Breast epithelium (tissue), 3 donors: ENCODE measurements around the gene TYSND1.
"Not testable (repeated sequence)": the region's sequence is repeated elsewhere in the genome, so short reads cannot be mapped to it uniquely, and the experiment has no call there.

Source experiments
- CTCF ChIP-seq, 3 donors: fragments of 450-650 bp; IDR thresholded peaks; one replicate each; pipeline ENCODE4 v1.5.1; 2016 to 2017; ENCODE audit warnings: antibody characterized with exemption in 3 of 3, mild to moderate bottlenecking in 3 of 3, moderate library complexity in 3 of 3
- POLR2A ChIP-seq: fragments of 450-650 bp; IDR thresholded peaks from one replicate; pipeline ENCODE4 v1.6.1; 2016; ENCODE audit warnings: antibody characterized with exemption, mild to moderate bottlenecking, moderate library complexity
- POLR2AphosphoS5 ChIP-seq, 3 donors: sonication (generic); formaldehyde crosslinking; IDR thresholded peaks; one replicate each; pipeline ENCODE4 v1.6.1; 2017; ENCODE audit warnings: antibody characterized with exemption in 3 of 3

DNA sequence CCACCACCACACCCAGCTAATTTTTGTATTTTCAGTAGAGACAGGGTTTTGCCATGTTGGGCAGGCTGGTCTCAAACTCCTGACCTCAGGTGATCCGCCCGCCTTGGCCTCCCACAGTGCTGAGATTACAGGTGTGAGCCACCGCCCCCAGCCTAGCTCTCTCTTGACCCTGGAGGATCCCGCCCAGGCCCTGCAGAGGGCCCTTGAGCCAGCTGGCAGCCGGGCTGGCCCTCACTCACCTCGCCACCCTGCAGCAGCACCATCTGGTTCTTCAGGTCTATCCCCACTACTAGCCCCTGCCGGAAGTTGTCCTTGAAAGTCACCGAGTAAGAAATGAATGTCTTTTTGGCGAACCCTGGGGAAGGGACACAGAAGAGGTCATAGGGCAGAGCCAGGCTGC, 23.3 kb downstream of the TYSND1 start:
- TF ChIP-seq CTCF (IDR thresholded peaks at IDR 0.05); POLR2AphosphoS5 (IDR thresholded peaks at IDR 0.05); POLR2A: not testable (repeated sequence)
